Renal cortical epithelial cell (primary cell): ENCODE results near the gene ZNF879. TPM values are rescaled to one million over a fixed set of nuclear protein-coding genes. Genes with fewer than 3 reads are reported as not detected.

ENCODE experiments used
- DNase-seq: peaks from one replicate; pipeline ENCODE4 v3.0.0-alpha.2; 2011; ENCODE audit warnings: low read depth
- total RNA-seq: library from RNA; depleted of rRNA; stranded (reverse); fragments of >200 nt; gene quantifications from 2 replicates; pipeline ENCODE4 v1.2.3, GENCODE V29; 2014

ZNF879 gene
- 2.8 and 4.8 TPM in 2 replicates for total RNA-seq

- peak; percentile 88 for DNase-seq
Measured at GRCh38 chr5:179023528-179024189, at the start of gene ZNF879. Gene ZNF879 (plus strand): TSS chr5:179023804. CDS start chr5:179025005, 1,201 bp downstream.

DNA sequence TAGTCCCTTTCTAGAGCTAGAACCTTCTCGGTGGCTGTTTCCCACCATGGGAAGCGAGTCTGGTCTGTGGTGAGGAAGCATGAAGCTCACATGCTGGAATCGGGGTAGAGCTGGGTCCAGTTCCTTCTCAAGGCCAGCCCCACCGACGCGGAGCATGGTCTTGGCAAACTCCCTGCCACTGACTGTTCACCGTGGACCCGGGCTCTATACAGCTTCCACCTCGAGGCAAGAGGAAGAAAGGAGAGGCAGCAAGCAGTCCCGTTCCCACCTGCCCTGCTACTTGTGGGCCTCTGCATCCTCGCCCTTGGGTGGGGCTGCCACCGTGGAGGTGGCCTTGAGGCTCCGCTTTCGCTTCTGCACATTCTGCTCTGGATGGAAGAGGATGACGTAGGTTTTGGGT, 42.2 kb upstream of the ZNF879 start:
- DNase-seq = no peak

DNA sequence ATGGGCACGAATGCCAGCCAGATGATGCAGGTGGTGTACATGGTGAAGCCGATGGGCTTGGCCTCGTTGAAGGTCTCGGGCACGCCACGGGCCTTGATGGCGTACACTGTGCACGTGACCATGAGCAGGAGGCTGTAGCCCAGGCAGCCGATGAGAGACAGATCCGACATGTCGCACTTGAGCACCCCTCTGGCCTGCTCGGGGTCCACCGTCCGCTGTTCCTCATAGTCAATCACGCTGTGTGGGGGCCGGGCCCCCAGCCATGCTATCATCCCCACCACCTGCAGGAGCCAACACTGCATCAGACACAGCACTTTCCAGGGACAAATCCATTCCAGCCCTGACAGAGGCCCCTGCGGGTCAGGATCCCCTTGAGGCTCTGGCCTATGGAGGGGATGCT, 40.7 kb upstream of the ZNF879 start:
- DNase-seq = no peak

DNA sequence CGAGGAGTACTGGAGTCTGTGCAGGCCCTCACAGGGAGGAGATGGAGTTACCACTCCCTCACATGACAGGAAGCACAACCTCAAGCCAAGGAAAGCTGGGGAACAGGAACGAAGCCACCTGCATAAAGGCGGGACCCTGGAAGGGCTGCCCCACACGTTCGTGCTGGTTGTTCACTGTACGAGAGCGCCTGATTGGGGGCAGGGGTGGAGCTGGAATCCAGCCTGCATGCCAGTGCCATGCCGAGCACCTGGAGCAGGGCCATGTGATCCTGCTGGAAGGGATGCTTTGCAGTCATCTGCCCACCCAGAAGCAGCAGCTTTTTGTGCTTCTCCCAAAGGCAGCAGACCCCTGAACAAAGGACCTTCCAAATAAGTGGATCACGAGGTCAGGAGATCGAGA, 39.9 kb upstream of the ZNF879 start:
- no peak for DNase-seq

DNA sequence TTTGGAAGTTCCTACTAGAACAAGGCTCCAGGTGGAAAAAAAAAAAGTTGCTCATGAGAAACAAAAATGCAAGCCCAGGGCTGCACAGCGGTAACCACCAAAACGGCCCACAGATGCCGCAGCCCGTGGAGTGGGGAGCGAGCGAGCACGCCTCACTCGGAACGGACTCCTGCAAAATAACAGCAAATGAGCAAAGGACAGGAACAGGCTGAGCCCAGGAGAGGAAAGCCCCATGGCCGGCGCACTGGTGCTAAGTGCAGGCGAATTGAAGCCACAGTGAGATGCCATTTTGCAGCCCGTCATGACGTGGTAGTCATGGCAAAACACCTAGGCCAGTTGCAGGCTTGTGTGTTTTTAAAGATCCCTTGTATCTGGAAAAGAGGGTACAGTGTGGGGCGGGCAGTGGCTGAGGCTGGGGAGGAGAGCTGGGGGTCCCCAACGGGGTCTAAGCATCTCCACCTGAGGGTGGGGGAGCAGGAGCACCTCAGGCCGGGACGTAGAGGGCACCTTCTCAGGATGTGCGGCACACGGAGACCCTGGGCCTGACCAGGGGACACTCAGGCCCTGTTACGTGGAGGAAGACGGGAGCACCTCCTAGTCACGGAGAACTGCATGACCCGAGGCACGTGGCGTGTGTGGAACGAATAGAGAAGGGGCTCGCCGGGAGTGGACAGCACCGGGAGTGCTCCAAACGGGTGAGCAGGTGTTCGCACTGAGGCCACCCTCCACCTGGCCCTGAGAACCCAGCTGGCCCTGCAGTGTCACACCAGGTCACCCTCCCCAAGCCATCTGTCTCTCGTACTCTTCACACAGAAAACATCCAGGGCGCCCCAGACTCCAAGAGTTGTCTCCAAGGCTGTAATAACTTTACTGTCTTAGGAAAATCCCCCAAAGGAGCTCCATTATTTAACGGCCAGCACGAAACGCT, 39.2 kb upstream of the ZNF879 start:
- no peak for DNase-seq

- no peak for DNase-seq
Measured at GRCh38 chr5:178986326-178986960, 37.2 kb upstream of the ZNF879 start.

- DNase-seq = no peak
Measured at GRCh38 chr5:178988436-178989220, 35.0 kb upstream of the ZNF879 start.

- DNase-seq = no peak
Measured at GRCh38 chr5:178989311-178989710, 34.3 kb upstream of the ZNF879 start.

DNA sequence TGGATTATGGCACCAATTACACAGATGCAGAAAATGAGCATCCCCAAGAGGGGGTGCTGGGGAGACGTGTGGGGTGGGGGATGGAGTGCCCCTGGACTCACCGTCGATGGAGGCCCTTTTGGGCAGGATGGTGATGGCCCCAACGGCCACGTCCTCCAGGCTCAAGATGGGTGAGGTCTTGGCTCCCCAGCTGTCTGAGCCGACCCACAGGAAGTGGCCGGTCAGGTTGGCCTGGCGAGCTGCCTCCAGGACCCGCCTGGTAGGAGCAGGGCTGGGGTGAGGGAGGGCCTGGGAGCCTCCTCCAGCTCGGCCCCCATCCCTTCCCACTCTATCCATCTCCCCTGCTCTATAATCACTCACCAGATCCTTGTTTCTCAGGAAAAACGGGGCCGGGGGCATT, 33.1 kb upstream of the ZNF879 start:
- DNase-seq = no peak

DNA sequence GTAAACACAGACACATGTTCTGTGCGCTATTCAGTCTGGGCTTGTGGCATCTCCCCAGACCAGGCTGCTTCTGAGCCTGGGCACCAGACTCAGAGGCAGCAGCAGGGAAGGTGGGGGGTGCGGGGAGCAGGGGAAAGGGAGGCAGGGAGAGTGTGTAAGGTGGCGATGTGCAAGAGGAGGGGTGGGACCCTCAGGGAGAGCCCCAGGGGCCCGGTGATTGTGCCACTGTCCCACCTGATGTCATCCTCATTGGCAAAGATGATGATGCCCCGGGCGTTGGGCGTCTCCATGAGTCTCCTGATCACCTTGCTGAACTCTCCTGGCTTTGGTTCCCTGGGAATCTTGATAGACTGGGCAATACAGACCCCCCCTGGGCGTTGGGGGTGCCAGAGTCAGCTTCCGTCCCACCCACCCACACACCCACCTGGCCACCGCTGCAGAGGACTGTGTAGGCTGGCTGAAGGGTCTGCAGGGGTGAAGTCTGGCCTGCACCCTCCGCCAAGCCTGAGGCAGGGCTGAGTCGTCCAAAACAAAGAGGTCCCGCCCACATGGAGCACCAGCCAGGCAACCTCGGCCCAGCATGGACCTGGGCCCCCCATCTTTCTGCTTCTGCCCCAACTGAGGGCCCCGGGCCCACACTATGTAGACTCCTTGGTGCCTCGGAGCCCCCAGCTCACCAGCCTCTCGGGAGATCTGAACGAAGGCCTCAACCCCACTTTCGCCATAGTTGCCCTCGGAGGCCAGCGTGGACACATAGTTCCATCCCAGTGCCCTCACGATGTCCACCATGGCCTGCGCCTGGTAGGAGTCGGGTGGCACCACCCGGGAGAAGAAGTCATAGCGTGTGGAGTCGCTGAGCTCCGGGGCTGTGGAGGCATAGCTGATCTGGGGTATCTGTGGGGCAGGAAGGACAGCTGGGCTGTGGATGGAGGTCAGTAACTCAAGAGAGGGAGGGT, 32.1 kb upstream of the ZNF879 start:
- DNase-seq = no peak

DNA sequence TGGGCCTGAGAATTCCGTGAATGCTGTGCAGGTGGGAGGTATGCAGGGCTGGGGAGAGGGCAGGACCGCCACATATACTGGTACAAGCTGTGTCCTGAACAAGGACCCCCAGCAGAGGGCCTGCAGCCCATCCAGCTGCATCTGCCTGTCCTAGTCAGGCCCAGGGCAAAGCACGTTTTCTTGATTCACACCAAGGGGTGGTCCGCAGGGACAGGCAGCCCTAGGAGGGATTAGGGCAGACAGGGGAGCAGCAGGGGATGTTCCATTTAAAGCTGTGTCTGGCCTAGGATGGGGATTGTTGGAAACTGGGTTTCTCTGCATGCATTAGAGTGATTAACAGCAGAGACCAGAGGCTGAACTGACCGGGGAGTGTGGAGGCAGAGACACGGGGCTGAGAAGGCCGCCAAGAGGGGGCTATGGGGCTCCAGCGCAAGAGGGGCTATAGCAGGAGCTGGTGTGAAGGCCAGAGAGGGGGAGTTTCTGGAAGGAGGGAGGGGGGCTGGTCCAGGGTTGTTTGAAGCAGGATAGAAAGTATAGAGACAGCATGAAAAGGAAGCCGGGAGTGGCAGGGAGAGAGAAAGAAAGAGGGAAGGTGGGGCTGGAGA, 31.2 kb upstream of the ZNF879 start:
- no peak for DNase-seq

- no peak for DNase-seq
Measured at GRCh38 chr5:178993236-178993765, 30.3 kb upstream of the ZNF879 start.

- DNase-seq = no peak
Measured at GRCh38 chr5:178993955-178994579, 29.5 kb upstream of the ZNF879 start.

DNA sequence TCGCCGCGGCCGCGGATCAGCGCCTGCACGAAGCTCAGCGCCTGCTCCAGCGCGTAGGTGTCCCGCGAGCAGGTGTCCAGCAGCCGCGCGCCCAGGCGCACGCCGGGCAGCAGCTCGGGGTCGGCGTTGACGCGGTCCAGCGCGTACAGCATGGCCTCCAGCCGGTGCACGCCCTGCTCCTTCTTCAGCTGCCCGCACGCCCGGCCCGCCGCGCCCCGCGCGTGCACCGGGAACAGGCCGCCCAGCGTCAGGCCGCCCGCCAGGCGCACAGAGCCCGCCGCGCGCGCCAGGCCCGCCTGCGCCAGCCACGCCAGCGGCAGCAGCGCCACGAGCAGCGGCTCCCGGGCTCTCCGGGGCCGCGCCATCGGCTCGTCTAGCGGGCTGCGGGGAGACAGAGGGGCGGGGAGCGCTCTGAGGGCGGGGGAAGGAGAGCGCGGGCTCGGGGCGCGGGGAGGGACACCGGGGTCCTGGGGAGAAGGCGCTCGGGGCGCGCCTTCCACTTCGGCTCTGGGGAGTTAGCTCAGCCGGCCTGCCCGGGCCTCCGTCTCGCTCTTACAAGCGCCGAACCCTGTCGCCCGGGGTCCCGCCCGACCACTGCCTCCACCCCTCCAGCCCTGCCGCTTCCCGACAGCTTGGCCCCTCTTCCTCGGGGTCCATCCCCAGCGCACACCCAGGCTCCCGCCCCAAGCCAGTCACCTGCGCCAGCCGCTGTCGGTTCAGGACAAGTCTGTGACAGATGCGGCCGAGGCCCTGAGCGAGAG, 28.8 kb upstream of the ZNF879 start, which contains the start of gene GRM6:
TSS of gene GRM6 (minus strand) at position 741 of the 761 bp plus-strand sequence. CDS start at position 365, 376 bp downstream.
- no peak for DNase-seq

DNA sequence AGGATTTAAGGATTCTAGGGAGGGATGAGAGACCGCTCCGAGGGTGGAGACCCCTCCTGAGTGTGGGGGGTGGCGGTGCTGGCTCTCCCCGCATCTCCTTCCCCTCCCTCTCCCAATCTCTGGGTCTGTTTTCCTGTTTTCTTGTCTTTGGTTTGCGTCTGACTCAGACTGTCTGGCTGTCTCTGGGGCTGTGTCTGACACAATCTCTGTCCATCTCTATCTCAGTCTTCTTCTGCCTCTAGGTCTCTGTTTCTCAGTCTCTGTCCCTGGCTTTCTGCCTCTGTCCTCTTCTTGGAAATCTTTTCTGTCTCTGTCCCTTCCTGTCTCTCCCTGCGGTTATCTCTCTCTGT, 28.3 kb upstream of the ZNF879 start:
- no peak for DNase-seq

DNA sequence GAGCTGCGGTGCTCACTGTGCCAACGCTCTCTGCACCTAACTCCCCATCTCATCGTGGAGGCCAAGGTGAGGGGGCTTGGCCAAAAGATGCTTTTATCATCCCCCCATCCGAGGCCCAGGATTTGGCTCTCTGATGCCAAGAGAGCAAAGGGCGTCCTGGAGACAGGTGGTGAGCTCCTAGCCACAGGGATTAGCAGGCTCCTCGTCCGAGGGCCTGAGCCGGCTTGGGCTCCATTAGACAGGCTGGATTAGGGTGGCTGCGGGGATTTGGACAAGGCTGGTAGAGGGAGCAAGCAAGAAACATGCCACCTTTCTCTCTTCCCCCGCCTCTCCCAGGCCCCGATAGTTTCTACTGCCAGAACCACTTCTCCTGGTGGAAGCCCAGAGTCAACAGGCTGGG, 27.4 kb upstream of the ZNF879 start:
- DNase-seq = no peak

DNA sequence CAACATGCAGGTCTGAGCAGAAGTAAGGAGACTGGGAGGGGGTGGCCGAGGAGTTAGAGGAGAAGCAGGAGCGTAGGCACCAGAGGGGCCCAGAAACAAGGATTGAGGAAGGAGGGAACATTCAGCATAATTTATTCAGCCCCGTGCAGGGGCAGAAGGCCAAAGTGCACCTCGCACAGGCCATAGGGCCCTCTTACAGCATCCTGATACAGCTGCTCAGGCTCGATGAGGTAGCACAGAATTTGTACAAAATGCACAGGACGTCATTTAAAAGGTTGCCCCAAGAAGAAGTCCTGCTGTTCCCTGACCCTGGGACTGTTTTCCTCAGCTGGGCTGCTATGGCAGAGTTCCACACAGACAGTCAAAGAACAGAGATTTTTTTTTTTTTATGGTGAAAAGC, 26.4 kb upstream of the ZNF879 start:
- no peak for DNase-seq

DNA sequence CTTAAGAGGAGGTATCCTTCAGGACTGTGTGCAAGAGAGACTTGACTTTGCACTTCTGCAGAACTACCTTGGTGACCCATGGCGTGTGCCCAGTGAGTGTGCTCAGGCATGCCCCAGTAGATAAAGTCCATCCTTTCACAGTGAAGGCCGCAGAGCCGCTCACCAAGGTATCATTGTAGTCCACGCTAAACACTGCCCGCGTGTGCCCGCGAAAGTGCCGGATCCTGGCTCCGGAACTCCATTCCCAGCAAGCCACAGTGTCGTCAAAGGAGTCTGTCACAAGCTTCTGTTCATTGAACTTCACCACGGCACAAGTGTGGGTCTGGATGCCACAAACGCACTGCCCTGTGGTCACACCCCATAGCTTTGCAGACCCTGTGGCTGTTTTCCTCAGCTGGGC, 25.2 kb upstream of the ZNF879 start:
- DNase-seq = no peak

GRCh38 chr5:179006564-179006963, 17.0 kb upstream of the ZNF879 start:
- no peak for DNase-seq
